IPS-20b (cell line): ENCODE results near the gene PACSIN2.
"Not testable (repeated sequence)": the region's sequence is repeated elsewhere in the genome, so short reads cannot be mapped to it uniquely, and the experiment has no call there.

Source experiments
- H3K27ac ChIP-seq: one replicate; pipeline ENCODE4 v1.5.1; 2013; ENCODE audit warnings: low read length
- H3K27me3 ChIP-seq: 2 replicates; pipeline ENCODE4 v1.6.1; 2013; ENCODE audit warnings: mild to moderate bottlenecking, low read length, inconsistent platforms; ENCODE audit not compliant: insufficient read depth
- H3K36me3 ChIP-seq: 2 replicates; pipeline ENCODE4 v1.6.1; 2013; ENCODE audit warnings: low read depth, mild to moderate bottlenecking, inconsistent platforms, low read length, moderate library complexity; ENCODE audit not compliant: insufficient read depth
- H3K4me1 ChIP-seq: 2 replicates; pipeline ENCODE4 v1.6.1; 2013; ENCODE audit warnings: mild to moderate bottlenecking, control low read depth, inconsistent platforms, low read length, moderate library complexity; ENCODE audit not compliant: insufficient read depth
- H3K4me3 ChIP-seq: 2 replicates; pipeline ENCODE4 v1.5.1; 2013; ENCODE audit warnings: mild to moderate bottlenecking, low read length, inconsistent platforms
- H3K9ac ChIP-seq: 2 replicates; pipeline ENCODE4 v1.6.1; 2013; ENCODE audit warnings: low read depth, mild to moderate bottlenecking, inconsistent platforms, low read length, moderate library complexity
- H3K9me3 ChIP-seq: 2 replicates; pipeline ENCODE4 v1.6.1; 2013; ENCODE audit warnings: mild to moderate bottlenecking, low read depth, low read length, inconsistent platforms; ENCODE audit not compliant: insufficient read depth

Gene PACSIN2

GRCh38 chr22:42927966-42928365 is 87.0 kb downstream of the PACSIN2 start:
- H3K9ac ChIP-seq, result no peak overlapping the region
- H3K27ac ChIP-seq, result no peak overlapping the region
- H3K36me3 ChIP-seq, result no peaks in the 10 kb centered on the region
- no peaks in the 10 kb centered on the region for H3K27me3 ChIP-seq
- H3K9me3 ChIP-seq, result no peaks in the 10 kb centered on the region
- H3K4me1 ChIP-seq, result no peaks in the 10 kb centered on the region
- no peak overlapping the region for H3K4me3 ChIP-seq

GRCh38 chr22:42926768-42927167 is 88.2 kb downstream of the PACSIN2 start:
- Histone ChIP-seq H3K4me1 (peaks cover 4% of the 10 kb centered on the region; the same call in 1 of the 2 replicates), H3K4me3 (no peak overlapping the region), H3K27ac (no peak overlapping the region), H3K9me3 (no peaks in the 10 kb centered on the region), H3K27me3 (no peaks in the 10 kb centered on the region), H3K36me3 (no peaks in the 10 kb centered on the region), H3K9ac (no peak overlapping the region)

GRCh38 chr22:42926104-42926503 is 88.8 kb downstream of the PACSIN2 start:
- no peaks in the 10 kb centered on the region for H3K27me3 ChIP-seq
- peaks cover 4% of the 10 kb centered on the region; the same call in 1 of the 2 replicates for H3K4me1 ChIP-seq
- H3K27ac ChIP-seq, result no peak overlapping the region
- H3K9me3 ChIP-seq, result no peaks in the 10 kb centered on the region
- no peaks in the 10 kb centered on the region for H3K36me3 ChIP-seq
- H3K4me3 ChIP-seq, result no peak overlapping the region
- no peak overlapping the region for H3K9ac ChIP-seq

- H3K36me3 ChIP-seq, result no peaks in the 10 kb centered on the region
- no peak overlapping the region for H3K9ac ChIP-seq
- no peak overlapping the region for H3K27ac ChIP-seq
- H3K4me1 ChIP-seq, result peaks cover 4% of the 10 kb centered on the region; the same call in 1 of the 2 replicates
- no peaks in the 10 kb centered on the region for H3K9me3 ChIP-seq
- no peak overlapping the region for H3K4me3 ChIP-seq
- no peaks in the 10 kb centered on the region for H3K27me3 ChIP-seq
These were observed 89.4 kb downstream of the PACSIN2 start for GRCh38 chr22:42925598-42925997.

- H3K9me3 ChIP-seq, H3K9ac ChIP-seq, H3K4me3 ChIP-seq, H3K27ac ChIP-seq, H3K36me3 ChIP-seq, H3K27me3 ChIP-seq, H3K4me1 ChIP-seq: not testable (repeated sequence)
These were observed 89.9 kb downstream of the PACSIN2 start for GRCh38 chr22:42925031-42925430.

- H3K27ac ChIP-seq, result no peak overlapping the region
These were observed 90.5 kb downstream of the PACSIN2 start for GRCh38 chr22:42924436-42924835.

GRCh38 chr22:42922374-42923191 is 92.4 kb downstream of the PACSIN2 start:
- Histone ChIP-seq H3K4me1 (peaks cover 7% of the 10 kb centered on the region), H3K9me3 (no peaks in the 10 kb centered on the region), H3K36me3 (no peaks in the 10 kb centered on the region), H3K4me3 (no peak overlapping the region), H3K9ac (no peak overlapping the region), H3K27ac (no peak overlapping the region), H3K27me3 (no peaks in the 10 kb centered on the region)

More at GRCh38 chr22:42924436-42924835, 90.5 kb downstream of the PACSIN2 start:
- H3K4me1 ChIP-seq, result peaks cover 4% of the 10 kb centered on the region; the same call in 1 of the 2 replicates
- no peak overlapping the region for H3K4me3 ChIP-seq
- H3K9ac ChIP-seq, result no peak overlapping the region
- no peaks in the 10 kb centered on the region for H3K9me3 ChIP-seq
- H3K36me3 ChIP-seq, result no peaks in the 10 kb centered on the region
- H3K27me3 ChIP-seq, result no peaks in the 10 kb centered on the region

- Histone ChIP-seq H3K9ac (no peak overlapping the region), H3K9me3 (no peaks in the 10 kb centered on the region), H3K27me3 (no peaks in the 10 kb centered on the region), H3K27ac (no peak overlapping the region), H3K4me3 (no peak overlapping the region), H3K36me3 (no peaks in the 10 kb centered on the region), H3K4me1 (peaks cover 22% of the 10 kb centered on the region)
These were observed 94.7 kb downstream of the PACSIN2 start for GRCh38 chr22:42920101-42920820.

- Histone ChIP-seq H3K9ac (no peak overlapping the region), H3K4me1 (peaks cover 28% of the 10 kb centered on the region), H3K36me3 (no peaks in the 10 kb centered on the region), H3K27me3 (no peaks in the 10 kb centered on the region), H3K9me3 (no peaks in the 10 kb centered on the region), H3K27ac (no peak overlapping the region), H3K4me3 (no peak overlapping the region)
These were observed 95.8 kb downstream of the PACSIN2 start for GRCh38 chr22:42919199-42919598.

GRCh38 chr22:42918500-42918899 is 96.4 kb downstream of the PACSIN2 start:
- no peaks in the 10 kb centered on the region for H3K36me3 ChIP-seq
- no peak overlapping the region for H3K27ac ChIP-seq
- no peaks in the 10 kb centered on the region for H3K27me3 ChIP-seq
- H3K4me1 ChIP-seq, result peaks cover 28% of the 10 kb centered on the region
- no peak overlapping the region for H3K9ac ChIP-seq
- no peaks in the 10 kb centered on the region for H3K9me3 ChIP-seq
- no peak overlapping the region for H3K4me3 ChIP-seq

- not testable (repeated sequence) for H3K9ac ChIP-seq, H3K9me3 ChIP-seq, H3K27me3 ChIP-seq, H3K36me3 ChIP-seq, H3K4me3 ChIP-seq, H3K27ac ChIP-seq
- peaks cover 26% of the 10 kb centered on the region for H3K4me1 ChIP-seq
These were observed 97.6 kb downstream of the PACSIN2 start for GRCh38 chr22:42917358-42917757.
